ENCODE data around the gene ZBTB16.

The ZBTB16 gene

DNA sequence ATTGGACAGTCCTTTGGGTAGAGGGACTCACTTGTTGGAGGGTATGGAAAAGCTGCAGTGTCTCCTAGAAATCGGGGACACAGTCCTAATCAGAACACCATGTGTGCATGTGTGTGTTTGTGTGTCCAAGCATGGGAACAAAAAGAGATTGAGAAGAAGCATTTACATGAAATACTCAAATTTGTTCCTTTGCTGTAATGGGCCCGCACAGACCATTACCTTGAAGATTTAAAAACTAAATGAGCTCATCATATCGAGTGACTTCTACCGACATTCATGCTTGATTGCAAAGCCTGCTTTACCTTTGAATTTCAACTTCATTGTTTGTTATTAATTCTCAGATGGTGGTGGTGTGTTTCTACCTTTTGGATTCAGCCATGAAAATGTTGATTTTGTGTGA, 106.9 kb downstream of the ZBTB16 start:
- no peak for DNase-seq (ENCODE audit: extremely low spot score)
- POLR2A ChIA-PET: no interaction called here
- CTCF ChIA-PET: interaction anchor here (1.3 to 1.6 kb wide), 2 partner anchors 14 to 95 kb away, joined by 3 to 4 read pairs; no protein-coding TSS in a partner anchor
- TF ChIP-seq, protein P1, sequence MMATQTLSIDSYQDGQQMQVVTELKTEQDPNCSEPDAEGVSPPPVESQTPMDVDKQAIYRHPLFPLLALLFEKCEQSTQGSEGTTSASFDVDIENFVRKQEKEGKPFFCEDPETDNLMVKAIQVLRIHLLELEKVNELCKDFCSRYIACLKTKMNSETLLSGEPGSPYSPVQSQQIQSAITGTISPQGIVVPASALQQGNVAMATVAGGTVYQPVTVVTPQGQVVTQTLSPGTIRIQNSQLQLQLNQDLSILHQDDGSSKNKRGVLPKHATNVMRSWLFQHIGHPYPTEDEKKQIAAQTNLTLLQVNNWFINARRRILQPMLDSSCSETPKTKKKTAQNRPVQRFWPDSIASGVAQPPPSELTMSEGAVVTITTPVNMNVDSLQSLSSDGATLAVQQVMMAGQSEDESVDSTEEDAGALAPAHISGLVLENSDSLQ (IDR thresholded peaks at IDR 0.05): no peak
- TF ChIP-seq L3MBTL2 (conservative IDR thresholded peaks at IDR 0.05) (no peak), ARNT (IDR thresholded peaks at IDR 0.05) (no peak), ELF4 (IDR thresholded peaks at IDR 0.05) (no peak), FOXM1 (IDR thresholded peaks at IDR 0.05; ENCODE audit: borderline replicate concordance) (no peak), SP1 (IDR thresholded peaks at IDR 0.05) (no peak), ZNF384 (IDR thresholded peaks at IDR 0.05) (no peak), BHLHE40 (IDR thresholded peaks at IDR 0.05; ENCODE audit: borderline replicate concordance) (no peak), LEF1 (IDR thresholded peaks at IDR 0.05; ENCODE audit: borderline replicate concordance) (no peak), SUZ12 (IDR thresholded peaks at IDR 0.05) (no peak), FOXK2 (IDR thresholded peaks at IDR 0.05) (no peak), CTBP1 (IDR thresholded peaks at IDR 0.05; ENCODE audit: borderline replicate concordance) (no peak), FOXA1 (IDR thresholded peaks at IDR 0.05) (no peak), TARDBP (IDR thresholded peaks at IDR 0.05) (no peak), NFRKB (IDR thresholded peaks at IDR 0.05) (no peak), HDGF (IDR thresholded peaks at IDR 0.05; ENCODE audit: borderline replicate concordance) (no peak)

- ChIA-PET POLR2A (no interaction called here), CTCF (interaction anchor here (0.6 to 1.3 kb wide), 2 partner anchors 95 to 130 kb away, joined by 4 to 6 read pairs; no protein-coding TSS in a partner anchor)
- TF ChIP-seq, protein P1 (IDR thresholded peaks at IDR 0.05): no peak
- TF ChIP-seq ZNF384 (IDR thresholded peaks at IDR 0.05) (peak; percentile 95), NFRKB (IDR thresholded peaks at IDR 0.05) (no peak), LEF1 (IDR thresholded peaks at IDR 0.05; ENCODE audit: borderline replicate concordance) (no peak), SP1 (IDR thresholded peaks at IDR 0.05) (no peak)
- DNase-seq (ENCODE audit: extremely low spot score): no peak
Measured at GRCh38 chr11:114166897-114167323, 107.4 kb downstream of the ZBTB16 start.

GRCh38 chr11:114167355-114167754, 107.8 kb downstream of the ZBTB16 start:
- ChIA-PET POLR2A (no interaction called here), CTCF (interaction anchor here (0.6 to 1.3 kb wide), 2 partner anchors 94 to 131 kb away, joined by 4 to 6 read pairs; no protein-coding TSS in a partner anchor)
- TF ChIP-seq SUZ12 (IDR thresholded peaks at IDR 0.05): no peak
- TF ChIP-seq L3MBTL2 (conservative IDR thresholded peaks at IDR 0.05): no peak
- no peak for TF ChIP-seq CTBP1 (IDR thresholded peaks at IDR 0.05; ENCODE audit: borderline replicate concordance)
- TF ChIP-seq SP1 (IDR thresholded peaks at IDR 0.05): no peak
- no peak for TF ChIP-seq ELF4 (IDR thresholded peaks at IDR 0.05)
- DNase-seq (ENCODE audit: extremely low spot score): no peak

DNA sequence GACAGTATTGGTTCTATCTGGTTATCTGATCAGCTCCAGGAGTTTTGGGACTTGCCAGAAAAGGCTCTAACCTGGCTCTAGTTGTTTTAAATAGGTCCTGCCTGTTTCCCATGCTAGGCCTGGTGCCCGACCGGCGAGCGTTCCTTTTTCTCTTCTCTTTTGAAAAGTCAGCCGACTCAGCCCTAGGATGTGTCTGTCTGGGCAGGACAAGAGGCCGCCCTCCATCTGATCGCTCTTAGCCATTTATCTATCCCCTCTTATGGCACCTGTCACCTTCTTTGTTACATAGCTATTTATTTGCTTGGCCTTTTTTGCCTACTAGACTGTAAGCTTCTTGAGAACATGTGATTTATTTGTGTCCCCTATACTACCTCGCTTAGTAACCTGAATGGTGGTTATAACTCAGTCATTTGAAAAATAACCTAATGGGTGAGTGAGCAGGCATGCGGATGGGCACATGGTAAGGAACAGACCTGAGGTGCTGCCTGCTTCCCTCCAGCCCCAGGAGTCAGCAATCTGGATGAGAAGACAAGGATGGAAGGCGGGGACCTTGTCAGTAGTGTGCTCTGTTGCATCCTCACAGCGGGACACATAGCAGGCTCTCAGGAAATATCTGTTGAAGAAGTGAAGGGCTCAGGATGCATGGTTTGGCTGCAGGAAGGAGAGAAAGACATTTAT, 108.4 kb downstream of the ZBTB16 start:
- CTCF ChIA-PET: interaction anchor here (0.6 kb wide), 1 partner anchor 271 kb away, joined by 3 read pairs; no protein-coding TSS in a partner anchor
- POLR2A ChIA-PET: no interaction called here
- TF ChIP-seq L3MBTL2 (conservative IDR thresholded peaks at IDR 0.05): no peak
- TF ChIP-seq, protein P1 (IDR thresholded peaks at IDR 0.05): no peak
- TF ChIP-seq SUZ12 (IDR thresholded peaks at IDR 0.05): no peak
- TF ChIP-seq SP1 (IDR thresholded peaks at IDR 0.05): no peak
- no peak for TF ChIP-seq ARNT (IDR thresholded peaks at IDR 0.05)
- TF ChIP-seq FOXK2 (IDR thresholded peaks at IDR 0.05): no peak
- TF ChIP-seq ELF4 (IDR thresholded peaks at IDR 0.05): no peak
- no peak for TF ChIP-seq LEF1 (IDR thresholded peaks at IDR 0.05; ENCODE audit: borderline replicate concordance)
- TF ChIP-seq FOXA1 (IDR thresholded peaks at IDR 0.05): no peak
- no peak for TF ChIP-seq BHLHE40 (IDR thresholded peaks at IDR 0.05; ENCODE audit: borderline replicate concordance)
- TF ChIP-seq HDGF (IDR thresholded peaks at IDR 0.05; ENCODE audit: borderline replicate concordance): no peak
- no peak for DNase-seq (ENCODE audit: extremely low spot score)

GRCh38 chr11:114168691-114169090, 109.2 kb downstream of the ZBTB16 start:
- POLR2A ChIA-PET: no interaction called here

DNA sequence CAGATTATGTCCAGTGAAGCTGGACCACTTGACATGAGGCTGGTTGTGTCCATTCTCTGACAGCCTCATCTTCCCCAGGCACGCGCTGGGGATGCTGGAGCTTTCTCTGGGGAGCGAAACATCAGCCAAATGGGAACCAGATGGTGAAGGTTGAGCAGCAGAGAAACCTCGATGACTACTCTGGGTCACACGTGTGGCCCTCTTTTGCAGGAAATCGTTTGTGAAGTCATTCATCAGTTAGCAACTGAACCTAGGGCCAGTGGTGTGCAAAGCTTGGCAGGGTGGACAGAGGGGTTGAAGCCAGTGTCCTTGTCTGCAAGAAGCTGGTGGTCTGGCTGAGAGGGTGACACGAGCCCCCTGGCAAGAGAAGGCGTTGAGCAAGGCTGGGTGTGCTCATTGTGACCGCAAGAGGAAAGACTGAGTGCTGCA, 109.8 kb downstream of the ZBTB16 start:
- no peak for DNase-seq (ENCODE audit: extremely low spot score)
- ChIA-PET CTCF (interaction anchor here (0.6 to 1.2 kb wide), 2 partner anchors 9 to 71 kb away, joined by 3 to 4 read pairs; no protein-coding TSS in a partner anchor), POLR2A (no interaction called here)
- TF ChIP-seq ZNF384 (IDR thresholded peaks at IDR 0.05) (no peak), HDGF (IDR thresholded peaks at IDR 0.05; ENCODE audit: borderline replicate concordance) (no peak), ARNT (IDR thresholded peaks at IDR 0.05) (no peak), BHLHE40 (IDR thresholded peaks at IDR 0.05; ENCODE audit: borderline replicate concordance) (no peak), ELF4 (IDR thresholded peaks at IDR 0.05) (no peak), NFRKB (IDR thresholded peaks at IDR 0.05) (no peak), FOXK2 (IDR thresholded peaks at IDR 0.05) (no peak), L3MBTL2 (conservative IDR thresholded peaks at IDR 0.05) (no peak), SUZ12 (IDR thresholded peaks at IDR 0.05) (no peak), FOXA1 (IDR thresholded peaks at IDR 0.05) (no peak), LEF1 (IDR thresholded peaks at IDR 0.05; ENCODE audit: borderline replicate concordance) (no peak), FOXM1 (IDR thresholded peaks at IDR 0.05; ENCODE audit: borderline replicate concordance) (no peak), CTBP1 (IDR thresholded peaks at IDR 0.05; ENCODE audit: borderline replicate concordance) (no peak)
- TF ChIP-seq, protein P1 (IDR thresholded peaks at IDR 0.05): no peak

More at GRCh38 chr11:114168691-114169090, 109.2 kb downstream of the ZBTB16 start:
- CTCF ChIA-PET: interaction anchor here (0.6 to 1.2 kb wide), 2 partner anchors 10 to 70 kb away, joined by 3 to 4 read pairs; no protein-coding TSS in a partner anchor
- TF ChIP-seq HDGF (IDR thresholded peaks at IDR 0.05; ENCODE audit: borderline replicate concordance) (no peak), FOXK2 (IDR thresholded peaks at IDR 0.05) (no peak), FOXM1 (IDR thresholded peaks at IDR 0.05; ENCODE audit: borderline replicate concordance) (no peak)
- no peak for DNase-seq (ENCODE audit: extremely low spot score)

Data from HEK293T (cell line).